Esophagus squamous epithelium (tissue), 4 donors: ENCODE measurements around the gene POLE3.

Source experiments
- POLR2A ChIP-seq, 4 donors: fragments of 450-650 bp; IDR thresholded peaks; one replicate each; pipeline ENCODE4 v1.6.1; 2017; ENCODE audit warnings: antibody characterized with exemption in 4 of 4, mild to moderate bottlenecking in 4 of 4, moderate library complexity in 3 of 4
- TF ChIP-seq, protein P1 (sequence below), 6 experiments: fragments of 450-650 bp in 4 of 6; fragments of 200-600 bp in 2 of 6; sonication (generic) in 2 of 6; IDR thresholded peaks; one replicate each; pipeline ENCODE4 v1.5.1; 2016 to 2019; ENCODE audit warnings: antibody characterized with exemption in 6 of 6, mild to moderate bottlenecking in 4 of 6, moderate library complexity in 4 of 6

DNA sequence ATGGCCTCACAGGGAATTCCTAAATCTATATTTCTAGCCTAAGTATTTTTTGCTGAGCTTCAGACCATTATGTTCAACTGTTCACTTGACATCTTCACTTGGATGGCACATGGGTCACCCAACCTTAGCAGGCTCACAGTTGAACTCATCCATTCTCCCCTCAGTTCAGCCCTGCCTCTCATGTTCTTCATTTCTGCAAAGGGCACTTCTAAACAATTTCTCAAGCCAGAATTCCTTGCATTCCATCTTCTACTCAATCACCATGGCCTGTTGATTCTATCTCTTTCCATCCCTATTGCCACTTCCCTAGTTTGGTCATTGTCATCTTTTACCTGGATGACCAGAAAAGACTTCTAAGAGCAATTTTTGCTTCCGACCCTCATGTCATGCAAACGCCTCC, 45.8 kb upstream of the POLE3 start:
- TF ChIP-seq POLR2A (IDR thresholded peaks at IDR 0.05): no peak
- TF ChIP-seq, protein P1, sequence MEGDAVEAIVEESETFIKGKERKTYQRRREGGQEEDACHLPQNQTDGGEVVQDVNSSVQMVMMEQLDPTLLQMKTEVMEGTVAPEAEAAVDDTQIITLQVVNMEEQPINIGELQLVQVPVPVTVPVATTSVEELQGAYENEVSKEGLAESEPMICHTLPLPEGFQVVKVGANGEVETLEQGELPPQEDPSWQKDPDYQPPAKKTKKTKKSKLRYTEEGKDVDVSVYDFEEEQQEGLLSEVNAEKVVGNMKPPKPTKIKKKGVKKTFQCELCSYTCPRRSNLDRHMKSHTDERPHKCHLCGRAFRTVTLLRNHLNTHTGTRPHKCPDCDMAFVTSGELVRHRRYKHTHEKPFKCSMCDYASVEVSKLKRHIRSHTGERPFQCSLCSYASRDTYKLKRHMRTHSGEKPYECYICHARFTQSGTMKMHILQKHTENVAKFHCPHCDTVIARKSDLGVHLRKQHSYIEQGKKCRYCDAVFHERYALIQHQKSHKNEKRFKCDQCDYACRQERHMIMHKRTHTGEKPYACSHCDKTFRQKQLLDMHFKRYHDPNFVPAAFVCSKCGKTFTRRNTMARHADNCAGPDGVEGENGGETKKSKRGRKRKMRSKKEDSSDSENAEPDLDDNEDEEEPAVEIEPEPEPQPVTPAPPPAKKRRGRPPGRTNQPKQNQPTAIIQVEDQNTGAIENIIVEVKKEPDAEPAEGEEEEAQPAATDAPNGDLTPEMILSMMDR (IDR thresholded peaks at IDR 0.05): no peak
